OCI-LY1 (cell line): ENCODE results near the gene TULP3.

Experiments
- H2AFZ ChIP-seq: fragments of 200-600 bp; sonication (generic), shearing (Covaris generic); 2 replicates; pipeline ENCODE4 v1.6.0; 2014; ENCODE audit warnings: antibody characterized with exemption, mild to moderate bottlenecking, low read length
- H3F3A ChIP-seq: fragments of 200-600 bp; sonication (generic), shearing (Covaris generic); 2 replicates; pipeline ENCODE4 v1.6.0; 2014; ENCODE audit warnings: mild to moderate bottlenecking, antibody characterized with exemption, low read length, moderate library complexity; ENCODE audit not compliant: insufficient read depth
- H3K27ac ChIP-seq: fragments of 200-600 bp; sonication (generic); 2 replicates; pipeline ENCODE4 v1.5.1; 2014; ENCODE audit warnings: low read length, mixed run types, mild to moderate bottlenecking, low read depth; ENCODE audit not compliant: poor library complexity, severe bottlenecking
- H3K27me3 ChIP-seq: fragments of 200-600 bp; sonication (generic); 2 replicates; pipeline ENCODE4 v1.6.0; 2014; ENCODE audit warnings: antibody characterized with exemption, mild to moderate bottlenecking, low read length, moderate library complexity; ENCODE audit not compliant: insufficient read depth
- H3K36me3 ChIP-seq: fragments of 200-600 bp; sonication (generic); 2 replicates; pipeline ENCODE4 v1.6.1; 2014; ENCODE audit warnings: mild to moderate bottlenecking, antibody characterized with exemption, low read length, moderate library complexity, mixed read lengths; ENCODE audit not compliant: insufficient read depth
- H3K4me1 ChIP-seq: fragments of 200-600 bp; sonication (generic); 2 replicates; pipeline ENCODE4 v1.5.1; 2014; ENCODE audit warnings: mild to moderate bottlenecking, low read length, moderate library complexity; ENCODE audit not compliant: insufficient read depth, severe bottlenecking
- H3K4me2 ChIP-seq: fragments of 200-600 bp; sonication (generic), shearing (Covaris generic); 2 replicates; pipeline ENCODE4 v1.6.1; 2014; ENCODE audit warnings: low read length
- H3K4me3 ChIP-seq: fragments of 200-600 bp; sonication (generic); 2 replicates; pipeline ENCODE4 v1.5.1; 2014; ENCODE audit warnings: low read length, low read depth, mild to moderate bottlenecking, mixed read lengths; ENCODE audit not compliant: poor library complexity, severe bottlenecking
- H3K79me2 ChIP-seq: fragments of 200-600 bp; shearing (Covaris generic); 2 replicates; pipeline ENCODE4 v1.6.1; 2016; ENCODE audit warnings: mixed run types, low read length, mixed read lengths; ENCODE audit not compliant: insufficient read depth
- H3K9ac ChIP-seq: fragments of 200-600 bp; sonication (generic), shearing (Covaris generic); 2 replicates; pipeline ENCODE4 v1.6.1; 2014; ENCODE audit warnings: mild to moderate bottlenecking, low read length, mixed read lengths
- H3K9me2 ChIP-seq: fragments of 200-600 bp; sonication (generic), shearing (Covaris generic); 2 replicates; pipeline ENCODE4 v1.6.1; 2014; ENCODE audit warnings: low read depth, mild to moderate bottlenecking, low read length, mixed read lengths
- H3K9me3 ChIP-seq: fragments of 200-600 bp; shearing (Covaris generic); 2 replicates; pipeline ENCODE4 v1.6.1; 2014; ENCODE audit warnings: low read length, mixed read lengths
- H4K20me1 ChIP-seq: fragments of 200-600 bp; sonication (generic), shearing (Covaris generic); 2 replicates; pipeline ENCODE4 v1.6.0; 2016; ENCODE audit warnings: mild to moderate bottlenecking, low read length; ENCODE audit not compliant: insufficient read depth
- CTCF ChIP-seq: fragments of 200-600 bp; sonication (generic), shearing (Covaris generic); IDR thresholded peaks from 2 replicates; pipeline ENCODE4 v1.5.1; 2017; ENCODE audit warnings: mild to moderate bottlenecking, antibody characterized with exemption, low read length, moderate library complexity, mixed read lengths
- EZH2 ChIP-seq: fragments of 200-600 bp; sonication (generic), shearing (Covaris generic); IDR thresholded peaks from 2 replicates; pipeline ENCODE4 v1.8.0; 2017; ENCODE audit warnings: borderline replicate concordance, mixed run types, mild to moderate bottlenecking, antibody characterized with exemption, low read length, moderate library complexity, mixed read lengths

TULP3 gene

GRCh38 chr12:2973566-2973965 is 82.9 kb downstream of the TULP3 start:
- H3K4me3 ChIP-seq: no peak overlapping the region
- H3K4me2 ChIP-seq: no peak overlapping the region
- H4K20me1 ChIP-seq: no peaks in the 10 kb centered on the region
- no peaks in the 10 kb centered on the region for H3K79me2 ChIP-seq
- TF ChIP-seq CTCF (no peak), EZH2 (no peak)
- H3K4me1 ChIP-seq: no peaks in the 10 kb centered on the region
- peaks cover 4% of the 10 kb centered on the region for H3K36me3 ChIP-seq
- no peak overlapping the region for H3K9ac ChIP-seq
- no peaks in the 10 kb centered on the region for H3K9me2 ChIP-seq
- no peaks in the 10 kb centered on the region for H3K27me3 ChIP-seq
- no peak overlapping the region for H2AFZ ChIP-seq
- H3K9me3 ChIP-seq: no peaks in the 10 kb centered on the region
- no peaks in the 10 kb centered on the region for H3F3A ChIP-seq
- H3K27ac ChIP-seq: no peak overlapping the region

GRCh38 chr12:2974560-2974971 is 83.9 kb downstream of the TULP3 start:
- Histone ChIP-seq H3K27ac (no peak overlapping the region), H2AFZ (no peak overlapping the region), H4K20me1 (no peaks in the 10 kb centered on the region), H3K4me1 (no peaks in the 10 kb centered on the region), H3K36me3 (no peaks in the 10 kb centered on the region; the same call in 1 of the 2 replicates), H3K4me2 (no peak overlapping the region), H3K27me3 (no peaks in the 10 kb centered on the region), H3K79me2 (no peaks in the 10 kb centered on the region), H3K9ac (no peak overlapping the region), H3K9me3 (no peaks in the 10 kb centered on the region), H3F3A (no peaks in the 10 kb centered on the region), H3K9me2 (no peaks in the 10 kb centered on the region), H3K4me3 (no peak overlapping the region)
- TF ChIP-seq EZH2 (no peak), CTCF (no peak)

GRCh38 chr12:2976581-2976996 is 85.9 kb downstream of the TULP3 start:
- no peaks in the 10 kb centered on the region for H3K27me3 ChIP-seq
- H3F3A ChIP-seq: no peaks in the 10 kb centered on the region
- H3K36me3 ChIP-seq: no peaks in the 10 kb centered on the region; the same call in 1 of the 2 replicates
- TF ChIP-seq CTCF: no peak
- TF ChIP-seq EZH2: no peak
- no peak overlapping the region for H2AFZ ChIP-seq
- no peak overlapping the region for H3K4me2 ChIP-seq
- no peaks in the 10 kb centered on the region for H3K4me1 ChIP-seq
- H3K79me2 ChIP-seq: no peaks in the 10 kb centered on the region
- no peak overlapping the region for H3K4me3 ChIP-seq
- no peak overlapping the region for H3K27ac ChIP-seq
- no peak overlapping the region for H3K9ac ChIP-seq
- no peaks in the 10 kb centered on the region for H4K20me1 ChIP-seq
- H3K9me2 ChIP-seq: no peaks in the 10 kb centered on the region
- H3K9me3 ChIP-seq: no peaks in the 10 kb centered on the region
